CD8-positive, alpha-beta memory T cell (primary cell): ENCODE measurements around the gene TMEM132E. TPM values are rescaled to one million over a fixed set of nuclear protein-coding genes. Genes with fewer than 3 reads are reported as not detected.

Experiments used
- CTCF ChIA-PET: fragments of 350-600 bp; sonication (Branson Sonifier 250); formaldehyde crosslinking; loops from one replicate; lab custom pipeline; 2021; ENCODE audit warnings: antibody characterized with exemption; lab: Charles Lee
- POLR2A ChIA-PET: fragments of 350-600 bp; sonication (Branson Sonifier 250); formaldehyde crosslinking; loops from one replicate; lab custom pipeline; 2021; ENCODE audit warnings: antibody characterized with exemption; lab: Charles Lee
- DNase-seq, 5 donors: peaks; one replicate each; pipeline versions ENCODE4 v3.0.0 to v3.0.0-alpha.2; 2020 to 2022; ENCODE audit warnings: mixed read lengths in 1 of 5
- H3K27ac ChIP-seq: one replicate; pipeline ENCODE4 v1.7.0; 2013; ENCODE audit warnings: low read depth, mild to moderate bottlenecking, low read length, moderate library complexity
- H3K27me3 ChIP-seq: 2 replicates; pipeline ENCODE4 v1.7.0; 2013; ENCODE audit warnings: low read length, mild to moderate bottlenecking; ENCODE audit not compliant: insufficient read depth, poor library complexity, severe bottlenecking
- H3K36me3 ChIP-seq: 2 replicates; pipeline ENCODE4 v1.7.0; 2013; ENCODE audit warnings: mild to moderate bottlenecking, low read length, moderate library complexity; ENCODE audit not compliant: insufficient read depth
- H3K4me1 ChIP-seq: 2 replicates; pipeline ENCODE4 v1.7.0; 2013; ENCODE audit warnings: mild to moderate bottlenecking, low read length, moderate library complexity; ENCODE audit not compliant: insufficient read depth
- H3K4me3 ChIP-seq: 2 replicates; pipeline ENCODE4 v1.7.0; 2013; ENCODE audit warnings: mild to moderate bottlenecking, low read length
- H3K9me3 ChIP-seq: 2 replicates; pipeline ENCODE4 v1.7.0; 2013; ENCODE audit warnings: mild to moderate bottlenecking, low read length
- H3K27ac Mint-ChIP-seq, 8 donors: one replicate each; pipeline ENCODE4 v1.8.0; 2020 to 2021; ENCODE audit warnings: mixed read lengths in 8 of 8, mild to moderate bottlenecking in 6 of 8, inconsistent platforms in 3 of 8, moderate library complexity in 3 of 8
- H3K27me3 Mint-ChIP-seq, 2 donors: one replicate each; pipeline ENCODE4 v1.8.0; 2020 to 2021; ENCODE audit warnings: mixed read lengths in 2 of 2, mild to moderate bottlenecking in 1 of 2, moderate library complexity in 1 of 2
- H3K36me3 Mint-ChIP-seq, 3 donors: one replicate each; pipeline ENCODE4 v1.8.0; 2020 to 2021; ENCODE audit warnings: mixed read lengths in 3 of 3, inconsistent platforms in 1 of 3, mild to moderate bottlenecking in 1 of 3
- H3K4me1 Mint-ChIP-seq, 3 donors: one replicate each; pipeline ENCODE4 v1.8.0; 2020 to 2021; ENCODE audit warnings: mixed read lengths in 3 of 3, inconsistent platforms in 1 of 3, mild to moderate bottlenecking in 1 of 3
- H3K4me3 Mint-ChIP-seq, 7 donors: one replicate each; pipeline ENCODE4 v1.8.0; 2020 to 2021; ENCODE audit warnings: mixed read lengths in 7 of 7, mild to moderate bottlenecking in 6 of 7, moderate library complexity in 4 of 7, inconsistent platforms in 2 of 7
- H3K9me3 Mint-ChIP-seq, 5 donors: one replicate each; pipeline ENCODE4 v1.8.0; 2020 to 2022; ENCODE audit warnings: mixed read lengths in 5 of 5, mild to moderate bottlenecking in 3 of 5, moderate library complexity in 2 of 5, inconsistent platforms in 1 of 5
- polyA plus RNA-seq: library from polyadenylated mRNA; unstranded; fragments of 300-500 nt; fragmentation: Illumina TruSeq; gene quantifications from one replicate; pipeline ENCODE4 v1.2.3, GENCODE V29; 2021
- total RNA-seq, 2 experiments: library from RNA; stranded (reverse); gene quantifications; one replicate each; pipeline ENCODE4 v1.2.3, GENCODE V29; 2021

The TMEM132E gene
- total and polyA plus RNA-seq, 3 experiments from 2014 or later, result 0.24 TPM; not detected in 2

DNA sequence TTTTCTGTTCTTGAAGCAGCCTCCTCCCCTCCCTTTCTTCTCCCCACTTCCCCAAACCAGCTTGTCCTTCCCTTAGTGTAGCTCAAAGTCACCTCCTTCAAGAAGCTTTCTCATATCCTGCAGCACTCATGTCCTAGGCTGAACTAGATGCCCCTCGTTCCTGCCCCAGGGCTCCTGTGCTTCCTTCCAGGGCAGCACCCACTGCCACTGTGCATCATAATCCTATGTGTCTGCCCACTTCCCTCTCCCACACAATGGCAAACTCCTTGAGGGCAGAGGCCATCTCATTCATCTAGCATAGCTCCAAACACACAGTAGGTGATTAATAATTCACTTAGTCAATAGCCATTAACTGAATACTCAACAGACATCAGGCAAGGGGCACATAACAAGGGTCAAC is 6.9 kb upstream of the TMEM132E start:
- POLR2A ChIA-PET, result no interaction called here
- peaks cover 44 to 75% of the 10 kb centered on the region in 2 donors for H3K27me3 Mint-ChIP-seq
- Histone ChIP-seq H3K27ac (no peak overlapping the region), H3K36me3 (no peaks in the 10 kb centered on the region), H3K27me3 (peaks cover 12% of the 10 kb centered on the region), H3K4me1 (no peaks in the 10 kb centered on the region), H3K9me3 (no peaks in the 10 kb centered on the region), H3K4me3 (no peak overlapping the region)
- H3K4me3 Mint-ChIP-seq, result no peak overlapping the region
- no peak for DNase-seq
- no peaks in the 10 kb centered on the region for H3K36me3 Mint-ChIP-seq
- H3K27ac Mint-ChIP-seq, result peak overlapping the region in 1 of 8 donors; percentile 74
- H3K9me3 Mint-ChIP-seq, result peaks cover 0 to 4% (median 0%) of the 10 kb centered on the region in 5 donors
- CTCF ChIA-PET, result no interaction called here
- H3K4me1 Mint-ChIP-seq, result no peaks in the 10 kb centered on the region

DNA sequence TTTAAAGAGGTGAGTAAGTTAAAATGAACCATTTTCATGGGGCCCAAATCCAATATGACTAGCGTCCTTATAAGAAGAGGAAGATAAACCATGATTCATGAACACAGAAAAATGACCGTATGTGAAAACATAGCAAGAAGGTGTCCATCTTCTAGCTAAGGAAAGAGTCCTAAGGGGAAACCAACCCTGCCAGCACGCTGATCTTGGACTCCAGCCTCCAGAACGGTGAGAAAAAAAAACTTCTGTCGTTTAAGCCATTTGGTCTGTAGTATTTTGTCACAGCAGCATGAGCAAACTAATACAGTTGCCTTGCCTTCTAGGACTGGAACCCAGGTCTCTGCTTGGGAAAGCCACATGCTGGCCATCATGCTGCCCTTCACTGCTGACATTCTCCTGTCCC is 4.2 kb upstream of the TMEM132E start:
- peaks cover 8 to 19% (median 9%) of the 10 kb centered on the region in 3 donors for H3K4me1 Mint-ChIP-seq

DNA sequence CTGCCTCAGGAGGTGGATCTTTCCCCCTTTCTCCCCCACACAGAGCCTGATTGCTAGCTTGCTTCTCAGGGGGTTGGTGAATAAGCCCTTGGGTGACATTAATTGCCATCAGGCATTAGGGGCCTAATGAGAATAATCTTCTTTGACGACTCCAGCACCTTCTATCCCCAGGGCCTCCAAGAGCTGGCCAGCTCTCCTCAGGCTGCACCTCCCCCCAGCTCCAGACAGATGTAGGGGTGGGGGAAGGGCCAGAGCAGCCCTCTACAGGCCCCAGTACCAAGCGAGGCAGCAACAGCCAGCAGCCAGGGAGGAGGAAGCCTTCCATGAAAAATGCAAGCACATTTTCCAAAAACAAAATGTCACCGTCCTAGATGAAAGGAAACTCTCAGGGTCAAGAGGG is 1.4 kb upstream of the TMEM132E start:
- no peaks in the 10 kb centered on the region for H3K36me3 ChIP-seq
- H3K27ac ChIP-seq, result no peak overlapping the region
- H3K9me3 ChIP-seq, result no peaks in the 10 kb centered on the region
- Mint-ChIP-seq H3K4me1 (peaks cover 11 to 35% (median 13%) of the 10 kb centered on the region in 3 donors), H3K27me3 (peaks cover 49 to 82% of the 10 kb centered on the region in 2 donors), H3K36me3 (no peaks in the 10 kb centered on the region), H3K27ac (no peak overlapping the region), H3K9me3 (no peaks in the 10 kb centered on the region), H3K4me3 (peak overlapping the region in 6 of 7 donors; percentile 14 to 78 (median 62))
- CTCF ChIA-PET, result no interaction called here
- no peak overlapping the region for H3K4me3 ChIP-seq
- H3K4me1 ChIP-seq, result peaks cover 6% of the 10 kb centered on the region
- POLR2A ChIA-PET, result no interaction called here
- H3K27me3 ChIP-seq, result peaks cover 37% of the 10 kb centered on the region
- no peak for DNase-seq

More for the DNA sequence above, 4.2 kb upstream of the TMEM132E start:
- Mint-ChIP-seq H3K27me3 (peaks cover 56 to 90% of the 10 kb centered on the region in 2 donors), H3K4me3 (no peak overlapping the region), H3K27ac (no peak overlapping the region), H3K36me3 (no peaks in the 10 kb centered on the region), H3K9me3 (peaks cover 0 to 4% (median 0%) of the 10 kb centered on the region in 5 donors)
- Histone ChIP-seq H3K36me3 (no peaks in the 10 kb centered on the region), H3K9me3 (no peaks in the 10 kb centered on the region), H3K4me1 (peaks cover 2% of the 10 kb centered on the region), H3K27ac (no peak overlapping the region), H3K27me3 (peaks cover 17% of the 10 kb centered on the region), H3K4me3 (no peak overlapping the region)
- no peak for DNase-seq
- CTCF ChIA-PET, result interaction anchor here (1.6 kb wide), 1 partner anchor 46 kb away, joined by 3 read pairs; no protein-coding TSS in a partner anchor
- POLR2A ChIA-PET, result no interaction called here

DNA sequence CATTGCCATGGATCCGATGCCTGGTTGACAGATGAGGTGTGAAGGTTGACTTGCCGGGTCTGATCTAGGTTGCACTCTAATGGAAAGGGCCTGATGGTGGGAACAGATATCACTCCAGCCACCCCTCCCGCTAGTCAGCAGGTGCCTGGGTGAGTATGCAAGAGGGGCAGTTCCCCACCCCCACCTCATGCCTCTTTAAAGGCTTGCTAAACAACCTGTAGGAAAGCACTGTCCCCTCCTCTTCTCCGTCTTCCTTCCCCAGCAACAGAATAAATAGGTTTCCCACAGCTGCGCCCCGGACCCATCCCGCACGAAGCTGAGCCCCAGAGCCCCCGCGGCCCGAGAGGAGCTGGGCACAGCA is 746 bp upstream of the TMEM132E start:
- no peaks in the 10 kb centered on the region for H3K9me3 ChIP-seq
- CTCF ChIA-PET, result no interaction called here
- Mint-ChIP-seq H3K4me3 (peak overlapping the region; percentile 20 to 78 (median 65)), H3K36me3 (no peaks in the 10 kb centered on the region), H3K27ac (no peak overlapping the region), H3K27me3 (peaks cover 53 to 82% of the 10 kb centered on the region in 2 donors), H3K9me3 (no peaks in the 10 kb centered on the region), H3K4me1 (peaks cover 11 to 35% (median 13%) of the 10 kb centered on the region in 3 donors)
- POLR2A ChIA-PET, result interaction anchor here (0.8 kb wide), 1 partner anchor 12 kb away, joined by 4 read pairs; no protein-coding TSS in a partner anchor
- peaks cover 6% of the 10 kb centered on the region for H3K4me1 ChIP-seq
- peaks cover 35% of the 10 kb centered on the region for H3K27me3 ChIP-seq
- no peak for DNase-seq
- H3K36me3 ChIP-seq, result no peaks in the 10 kb centered on the region
- no peak overlapping the region for H3K27ac ChIP-seq
- no peak overlapping the region for H3K4me3 ChIP-seq

DNA sequence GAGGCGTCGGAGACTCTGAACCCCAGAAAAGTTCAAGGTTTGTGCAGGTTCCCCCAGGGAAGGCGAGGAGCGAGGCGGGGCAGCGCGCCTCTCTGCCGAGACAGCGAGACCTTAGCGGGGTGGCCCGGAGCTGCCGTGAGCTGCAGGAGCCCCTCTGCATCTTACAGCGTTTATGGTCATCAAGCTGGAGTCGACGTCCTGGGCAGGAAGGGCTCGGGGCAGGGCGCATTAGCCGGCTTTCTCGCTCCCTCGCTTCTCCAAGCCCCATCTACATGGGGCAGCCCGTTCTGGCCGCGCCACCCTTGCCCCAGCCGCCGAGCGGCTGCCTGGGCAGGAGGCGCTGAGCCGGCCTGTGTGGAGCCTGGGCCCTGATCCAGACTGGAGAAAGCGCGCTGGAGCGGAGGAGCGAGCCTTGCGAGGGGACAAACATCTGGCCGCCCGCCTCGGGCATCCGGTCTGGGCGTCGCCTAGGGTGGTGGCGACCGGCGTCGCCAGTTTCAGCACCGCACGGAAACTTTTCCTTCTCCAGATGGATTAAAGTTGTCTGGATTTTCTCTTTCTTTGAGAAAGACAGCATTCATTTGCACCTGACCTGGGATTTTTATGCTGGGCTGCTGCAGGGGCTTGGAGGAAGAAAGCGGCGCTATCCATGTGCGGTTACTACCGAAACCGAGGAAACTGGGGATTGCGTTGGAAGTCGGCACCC is 750 bp downstream of the TMEM132E start:
- H3K4me1 ChIP-seq, result peaks cover 6% of the 10 kb centered on the region
- Mint-ChIP-seq H3K4me3 (peak overlapping the region in 6 of 7 donors; percentile 56 to 77 (median 70)), H3K36me3 (no peaks in the 10 kb centered on the region), H3K4me1 (peaks cover 11 to 35% (median 13%) of the 10 kb centered on the region in 3 donors), H3K9me3 (no peaks in the 10 kb centered on the region), H3K27ac (no peak overlapping the region), H3K27me3 (peaks cover 57 to 82% of the 10 kb centered on the region in 2 donors)
- H3K4me3 ChIP-seq, result no peak overlapping the region
- ChIA-PET CTCF (no interaction called here), POLR2A (no interaction called here)
- no peaks in the 10 kb centered on the region for H3K36me3 ChIP-seq
- peaks cover 36% of the 10 kb centered on the region for H3K27me3 ChIP-seq
- DNase-seq, result no peak
- no peak overlapping the region for H3K27ac ChIP-seq
- H3K9me3 ChIP-seq, result no peaks in the 10 kb centered on the region

DNA sequence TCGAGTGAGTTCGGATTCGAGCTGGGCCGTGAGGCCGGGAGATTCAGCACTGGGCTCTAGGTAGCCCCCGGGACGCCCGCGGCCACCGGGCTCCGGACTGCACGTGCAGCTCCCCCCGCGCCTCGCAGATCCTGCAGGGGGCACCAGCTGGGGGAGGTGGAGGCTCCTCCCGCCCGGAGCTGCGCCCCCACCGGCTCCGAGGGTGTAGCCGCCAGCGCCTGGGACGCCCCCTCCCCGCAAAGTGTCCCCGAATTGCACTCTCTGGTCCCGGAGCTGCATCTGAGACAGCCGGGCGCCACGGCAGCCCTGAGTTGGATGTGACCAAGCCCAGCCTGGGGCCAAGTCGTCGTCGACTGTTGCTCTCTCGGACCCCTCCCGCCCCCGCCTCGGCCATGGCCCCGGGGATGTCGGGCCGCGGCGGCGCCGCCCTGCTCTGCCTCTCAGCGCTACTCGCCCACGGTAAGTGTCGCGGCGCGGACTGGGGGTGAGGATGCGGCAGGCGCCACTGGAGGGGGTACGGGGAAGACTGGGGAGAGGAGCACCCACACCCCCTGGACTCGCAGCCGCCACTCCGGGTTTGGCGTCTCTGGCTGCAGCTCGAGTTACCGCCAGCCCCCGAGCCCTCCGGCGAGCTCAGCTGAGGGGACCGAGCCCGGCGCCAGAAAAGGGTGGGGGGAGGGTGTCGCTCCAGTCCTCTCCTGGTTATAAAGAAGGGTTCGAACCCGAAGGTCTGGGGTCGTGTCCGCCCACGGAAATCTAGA is 1.5 kb downstream of the TMEM132E start:
- Histone ChIP-seq H3K27me3 (peaks cover 36% of the 10 kb centered on the region), H3K4me1 (peaks cover 6% of the 10 kb centered on the region), H3K4me3 (no peak overlapping the region), H3K36me3 (no peaks in the 10 kb centered on the region), H3K27ac (no peak overlapping the region), H3K9me3 (no peaks in the 10 kb centered on the region)
- DNase-seq, result no peak
- POLR2A ChIA-PET, result no interaction called here
- peak overlapping the region in 6 of 7 donors; percentile 40 to 77 (median 70) for H3K4me3 Mint-ChIP-seq
- peaks cover 55 to 77% of the 10 kb centered on the region in 2 donors for H3K27me3 Mint-ChIP-seq
- CTCF ChIA-PET, result no interaction called here
- no peaks in the 10 kb centered on the region for H3K36me3 Mint-ChIP-seq
- H3K9me3 Mint-ChIP-seq, result no peaks in the 10 kb centered on the region
- no peak overlapping the region for H3K27ac Mint-ChIP-seq
- peaks cover 11 to 35% (median 13%) of the 10 kb centered on the region in 3 donors for H3K4me1 Mint-ChIP-seq

DNA sequence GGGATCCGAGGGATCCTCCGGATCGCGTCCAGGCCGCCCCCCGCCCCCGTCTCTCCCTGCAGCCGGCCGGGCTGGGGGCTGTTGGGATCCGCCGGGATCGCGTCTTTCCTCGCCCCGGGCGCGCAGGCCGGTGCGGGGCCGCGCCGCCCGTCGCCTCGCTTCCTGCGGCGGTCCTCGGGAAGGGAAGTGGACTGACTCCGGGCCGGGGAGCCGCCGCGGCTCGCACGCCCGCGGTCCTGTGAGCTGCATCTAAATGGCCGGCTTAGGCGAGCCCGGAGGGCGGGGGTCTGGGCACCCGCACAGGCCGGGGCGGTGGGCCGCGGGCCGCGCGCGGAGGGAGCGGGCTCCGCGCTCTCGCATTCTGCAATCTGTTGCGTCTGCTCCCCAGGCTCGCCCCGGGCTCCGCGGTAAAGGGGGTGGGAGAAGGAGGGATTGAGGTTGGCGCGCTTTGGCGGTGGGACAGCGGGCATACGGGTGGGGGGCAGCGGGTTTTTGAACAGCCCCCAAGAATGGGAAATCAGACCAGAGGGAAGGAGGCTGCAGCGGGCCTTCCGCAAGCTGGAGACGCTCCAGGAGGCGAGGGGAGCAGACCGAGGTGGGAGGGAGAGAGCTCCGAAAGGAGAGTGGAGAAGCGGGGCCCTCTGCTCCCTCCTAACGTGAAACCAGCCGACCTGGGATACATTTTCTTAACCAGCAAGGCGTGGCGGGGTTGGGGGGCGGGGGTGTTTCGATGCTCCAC is 2.2 kb downstream of the TMEM132E start:
- Histone ChIP-seq H3K27me3 (peaks cover 36% of the 10 kb centered on the region), H3K36me3 (no peaks in the 10 kb centered on the region), H3K27ac (no peak overlapping the region), H3K4me1 (peaks cover 6% of the 10 kb centered on the region), H3K4me3 (no peak overlapping the region), H3K9me3 (no peaks in the 10 kb centered on the region)
- CTCF ChIA-PET, result no interaction called here
- H3K4me3 Mint-ChIP-seq, result peak overlapping the region in 5 of 7 donors; percentile 32 to 77 (median 43)
- no peak overlapping the region for H3K27ac Mint-ChIP-seq
- no peaks in the 10 kb centered on the region for H3K9me3 Mint-ChIP-seq
- H3K4me1 Mint-ChIP-seq, result peaks cover 11 to 35% (median 13%) of the 10 kb centered on the region in 3 donors
- POLR2A ChIA-PET, result no interaction called here
- H3K36me3 Mint-ChIP-seq, result no peaks in the 10 kb centered on the region
- peaks cover 55 to 77% of the 10 kb centered on the region in 2 donors for H3K27me3 Mint-ChIP-seq
- no peak for DNase-seq
